GM21786 (cell line): ENCODE results near the gene REC8.
"Not testable (repeated sequence)": the region's sequence is repeated elsewhere in the genome, so short reads cannot be mapped to it uniquely, and the experiment has no call there.

Source experiments
- ATAC-seq: cut with Tn5 transposase; IDR thresholded peaks from one replicate; pipeline ENCODE4 v1.9.1; 2021; ENCODE audit not compliant: unreplicated experiment

The REC8 gene

GRCh38 chr14:24183014-24183481 lies 11.2 kb downstream of the REC8 start:
- ATAC-seq: no peak

DNA sequence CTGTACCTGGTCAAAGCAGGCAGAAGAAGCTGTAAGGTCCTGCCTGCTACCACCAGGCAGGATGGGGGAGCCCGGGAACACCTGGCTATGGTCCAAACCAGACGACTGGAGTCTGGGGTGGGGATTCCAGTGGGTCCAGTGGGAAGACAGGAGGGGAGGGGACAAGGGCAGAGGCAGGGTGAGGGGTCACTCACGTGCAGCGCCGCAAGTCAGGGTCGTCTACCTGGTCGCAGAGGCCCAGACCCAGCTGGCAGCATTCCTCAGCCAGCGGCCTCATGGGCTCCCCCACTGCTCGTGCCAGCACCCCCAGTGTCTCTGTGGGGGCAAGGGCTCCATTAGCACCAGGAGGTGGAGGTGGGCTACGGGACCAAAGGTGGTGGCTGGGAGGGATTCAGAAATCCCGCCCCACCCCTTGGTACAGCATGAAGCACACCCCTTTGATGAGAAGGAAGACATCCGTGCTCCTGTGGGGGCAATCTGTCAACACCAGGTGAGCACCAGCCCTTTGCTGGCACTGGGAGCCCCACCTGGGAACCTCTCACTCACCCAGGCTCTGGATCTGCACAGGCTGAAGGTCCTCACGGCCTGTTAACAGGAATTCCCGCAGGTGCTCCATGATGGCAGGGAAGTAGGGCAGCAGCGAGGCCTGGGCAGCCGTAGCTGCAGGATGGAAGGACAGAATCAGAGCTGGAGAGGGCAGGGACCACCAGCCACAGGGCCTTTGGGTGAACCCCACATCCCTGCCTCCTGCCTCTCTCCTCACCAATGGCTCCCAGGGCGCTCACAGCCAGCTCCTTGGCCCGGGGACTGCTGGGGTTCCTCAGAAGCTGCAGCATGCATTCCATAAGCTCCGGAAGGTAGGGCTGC lies 12.5 kb downstream of the REC8 start:
- ATAC-seq: no peak

- ATAC-seq: no peak
Measured at GRCh38 chr14:24185026-24185425, 13.1 kb downstream of the REC8 start.

- no peak for ATAC-seq
Measured at GRCh38 chr14:24185741-24186140, 13.9 kb downstream of the REC8 start.

- no peak for ATAC-seq
Measured at GRCh38 chr14:24186831-24187538, 15.1 kb downstream of the REC8 start.

- ATAC-seq: no peak
Measured at GRCh38 chr14:24187539-24187915, 15.6 kb downstream of the REC8 start.

DNA sequence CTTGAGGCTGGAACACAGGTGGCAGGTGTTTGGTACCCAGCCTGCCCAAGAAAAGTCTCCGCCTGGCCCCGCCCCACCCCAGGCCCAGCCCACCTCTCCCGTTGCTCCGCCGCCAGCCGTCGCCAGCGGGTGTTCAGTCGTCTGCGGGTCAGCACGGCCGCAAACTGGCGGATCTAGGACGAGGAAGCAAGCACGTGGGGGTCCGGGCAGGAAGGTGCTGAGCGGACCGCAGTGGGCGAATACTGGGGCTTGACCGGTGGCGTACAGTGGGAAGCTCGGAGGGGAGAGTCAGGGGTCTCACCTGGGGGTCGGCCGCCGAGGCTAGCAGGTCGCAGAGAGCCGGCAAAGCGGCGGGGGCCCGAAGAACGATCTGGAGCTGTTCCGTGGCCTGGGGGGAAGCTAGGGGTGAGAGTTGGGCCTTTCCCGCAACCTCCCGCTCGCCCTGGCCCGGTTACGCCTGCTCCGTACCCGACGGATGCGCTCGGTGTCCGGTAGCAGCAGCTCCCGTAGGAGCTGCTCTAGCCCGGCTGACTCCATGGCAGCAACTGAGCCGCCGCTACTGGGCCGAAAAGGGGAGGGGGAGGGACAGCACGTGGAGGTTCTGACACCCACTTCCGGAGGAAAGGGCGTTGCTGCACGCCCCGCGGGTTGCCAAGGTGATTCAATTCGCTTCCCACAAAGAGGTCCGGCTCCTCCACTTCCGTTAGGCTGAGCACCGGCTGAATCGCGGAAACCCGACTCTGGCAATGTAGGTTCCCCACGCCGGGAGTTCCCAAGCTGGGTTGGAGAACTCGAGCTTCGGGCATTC lies 16.6 kb downstream of the REC8 start, which contains the start of gene IPO4:
Gene IPO4 (minus strand): TSS at position 566 of the 808 bp plus-strand sequence. CDS start 29 bp downstream, at position 537.
- peak; percentile 96 for ATAC-seq

- ATAC-seq: no peak
Measured at GRCh38 chr14:24189059-24189375, 17.1 kb downstream of the REC8 start.

- no peak for ATAC-seq
Measured at GRCh38 chr14:24189460-24189859, 17.6 kb downstream of the REC8 start.

DNA sequence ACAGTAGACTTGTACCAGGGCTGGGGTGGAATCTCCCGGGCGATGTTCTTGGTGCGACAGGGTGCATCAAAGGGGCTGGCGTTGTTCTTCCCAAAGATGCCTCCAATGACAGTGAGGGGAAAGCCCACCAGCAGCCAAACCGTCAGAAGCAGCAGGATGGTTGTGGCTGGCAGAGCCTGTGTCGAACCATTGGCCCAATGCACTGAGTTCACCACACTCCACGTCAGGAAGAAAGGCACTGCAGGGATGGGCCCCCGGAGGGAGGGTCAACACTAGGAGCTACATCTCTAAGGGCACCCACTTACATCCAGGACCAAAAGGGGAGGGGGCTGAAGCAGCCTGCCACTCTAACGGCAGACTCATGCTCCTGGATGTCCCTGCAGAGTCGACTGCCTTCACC lies 18.5 kb downstream of the REC8 start:
- ATAC-seq: no peak

DNA sequence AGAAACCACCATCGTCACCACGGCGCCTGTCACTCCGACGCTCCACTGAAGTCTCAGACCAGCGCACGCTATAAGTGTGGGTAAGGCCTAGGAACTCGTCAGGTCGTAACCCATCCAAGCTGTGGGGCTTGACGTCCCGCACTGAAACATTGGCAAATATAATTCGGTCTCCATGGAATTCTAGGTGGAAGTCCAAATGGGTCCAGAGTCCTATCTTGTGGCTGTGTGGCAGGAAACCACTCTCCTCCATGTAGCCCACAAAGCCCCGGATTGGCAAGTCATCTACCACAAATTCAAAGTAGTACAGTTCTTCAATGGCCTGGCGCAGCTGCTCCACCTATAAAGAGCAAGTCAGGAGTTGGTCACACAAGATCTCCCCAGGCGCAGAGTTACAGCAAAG lies 21.1 kb downstream of the REC8 start:
- no peak for ATAC-seq

- ATAC-seq: no peak
Measured at GRCh38 chr14:24194186-24194872, 22.4 kb downstream of the REC8 start.

DNA sequence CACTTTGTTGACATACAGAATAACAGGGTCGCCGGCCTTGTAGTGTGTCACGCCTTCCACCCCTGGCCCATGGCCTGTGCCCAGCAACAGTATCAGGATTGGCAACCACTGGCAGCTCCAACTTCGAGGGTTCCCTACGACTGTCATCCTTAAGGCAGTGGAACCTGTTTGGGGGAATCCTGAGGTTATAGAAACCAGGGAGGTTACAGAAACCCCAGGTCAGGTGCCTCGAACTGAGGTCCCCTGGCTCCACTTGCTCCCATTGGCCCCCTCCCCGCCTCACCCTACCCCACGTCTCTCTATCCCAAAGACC lies 22.9 kb downstream of the REC8 start:
- no peak for ATAC-seq

GRCh38 chr14:24195186-24196070 lies 23.5 kb downstream of the REC8 start, which contains the start of gene TM9SF1:
Gene TM9SF1, minus strand, starts transcription at chr14:24195441. Its CDS starts 422 bp downstream, at chr14:24195019.
- peak; percentile 84 for ATAC-seq

GRCh38 chr14:24196071-24197055 lies 24.5 kb downstream of the REC8 start:
- peak; percentile 20 for ATAC-seq

GRCh38 chr14:24197056-24197450 lies 25.2 kb downstream of the REC8 start:
- ATAC-seq: no peak

DNA sequence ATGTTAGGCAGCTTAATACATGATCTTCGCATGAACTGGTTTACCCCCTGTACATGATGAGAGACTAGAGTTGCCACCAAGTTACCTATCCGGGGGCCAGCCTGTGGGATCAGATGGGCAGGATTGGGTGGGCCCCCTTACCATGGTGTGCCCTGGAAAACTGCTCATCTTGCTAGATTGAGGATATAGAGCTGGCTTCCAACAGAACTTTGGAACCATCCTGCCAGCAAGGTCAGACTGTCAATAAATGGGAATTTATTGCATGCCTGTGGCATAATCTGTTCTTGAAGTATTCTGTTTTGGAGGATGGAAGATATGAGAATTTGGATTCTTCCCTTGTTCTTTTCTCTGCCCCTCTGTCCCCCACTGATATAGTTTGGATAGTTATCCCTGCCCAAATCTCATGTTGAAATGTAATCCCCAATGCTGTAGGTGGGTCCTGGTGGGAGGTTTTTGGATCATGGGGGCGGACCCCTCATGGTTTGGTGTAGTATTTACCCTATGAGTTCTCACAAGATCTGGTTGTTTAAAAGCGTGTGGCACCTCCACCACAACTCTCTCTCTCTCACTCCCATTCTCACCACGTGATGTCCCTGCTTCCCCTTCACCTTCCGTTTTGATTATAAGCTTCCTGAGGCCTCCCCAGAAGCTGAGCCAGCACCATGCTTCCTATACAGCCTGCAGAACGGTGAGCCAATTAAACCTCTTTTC lies 27.1 kb downstream of the REC8 start:
- no peak for ATAC-seq

DNA sequence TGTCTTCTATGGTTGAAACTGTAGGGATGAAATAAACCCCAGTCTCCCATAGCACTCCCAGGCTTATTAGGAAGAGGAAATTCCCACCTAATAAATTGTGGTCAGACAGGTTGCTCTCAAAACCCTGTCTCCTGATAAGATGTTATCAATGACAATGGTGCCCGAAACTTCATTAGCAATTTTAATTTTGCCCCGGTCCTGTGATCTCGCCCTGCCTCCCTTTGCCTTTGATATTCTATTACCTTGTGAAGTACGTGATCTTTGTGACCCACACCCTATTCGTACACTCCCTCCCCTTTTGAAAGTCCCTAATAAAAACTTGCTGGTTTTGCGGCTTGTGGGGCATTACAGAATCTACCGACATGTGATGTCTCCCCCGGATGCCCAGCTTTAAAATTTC lies 30.7 kb downstream of the REC8 start:
- ATAC-seq: not testable (repeated sequence)
